GM12878 (cell line): ENCODE results near the gene SPATS1.

Experiments
- CTCF ChIP-seq, 3 experiments: IDR thresholded peaks in 2 of 3; conservative IDR thresholded peaks in 1 of 3; 2 replicates each; pipeline ENCODE4 v1.5.1; 2011; ENCODE audit warnings: low read depth in 3 of 3, low read length in 3 of 3, mild to moderate bottlenecking in 3 of 3, control low read depth in 2 of 3, moderate library complexity in 2 of 3, inconsistent platforms in 1 of 3, mixed read lengths in 1 of 3; ENCODE audit not compliant: control insufficient read depth in 2 of 3, insufficient read depth in 1 of 3; ENCODE audit errors: extremely low read depth in 1 of 3
- RAD51 ChIP-seq: fragments of 450-650 bp; IDR thresholded peaks from 2 replicates; pipeline ENCODE4 v1.6.1; 2016; ENCODE audit warnings: moderate library complexity, mild to moderate bottlenecking, inconsistent platforms
- ZNF274 ChIP-seq: IDR thresholded peaks from one replicate; pipeline ENCODE4 v1.8.0; 2011; ENCODE audit not compliant: insufficient read length, insufficient read depth
- ZNF384 ChIP-seq: IDR thresholded peaks from 2 replicates; pipeline ENCODE4 v1.6.1; 2012; ENCODE audit warnings: low read depth, mild to moderate bottlenecking, low read length, improper control_type of control experiment, borderline replicate concordance

- TF ChIP-seq CTCF (IDR thresholded peaks at IDR 0.05 in 2 of 3, conservative IDR thresholded peaks at IDR 0.05 in 1 of 3; ENCODE audit: control insufficient read depth in 2 of 3, extremely low read depth in 1 of 3, insufficient read depth in 1 of 3, low read depth in 3 of 3, low read length in 3 of 3) = no peak
- TF ChIP-seq ZNF384 = no peak
- no peak for TF ChIP-seq RAD51
- no peak for TF ChIP-seq ZNF274
These were observed 33.4 kb upstream of the SPATS1 start for GRCh38 chr6:44309092-44309491.
